AG09309 (cell line): Measurements from ENCODE around the gene PTCRA.
"Not testable (repeated sequence)": the region's sequence is repeated elsewhere in the genome, so short reads cannot be mapped to it uniquely, and the experiment has no call there.

Experiments used
- DNase-seq: peaks from one replicate; pipeline ENCODE4 v3.0.0-alpha.2; 2010; ENCODE audit warnings: low read depth
- H3K4me3 ChIP-seq: 2 replicates; pipeline ENCODE4 v1.5.1; 2011; ENCODE audit warnings: mild to moderate bottlenecking, low read depth, low read length, moderate library complexity; ENCODE audit not compliant: control insufficient read depth
- CTCF ChIP-seq: IDR thresholded peaks from 2 replicates; pipeline ENCODE4 v1.5.1; 2011; ENCODE audit warnings: mild to moderate bottlenecking, low read depth, low read length, inconsistent platforms; ENCODE audit not compliant: insufficient read depth, control insufficient read depth; ENCODE audit errors: missing control alignments

PTCRA gene

GRCh38 chr6:42885702-42886101 lies 30.2 kb upstream of the PTCRA start:
- DNase-seq = no peak
- no peak for TF ChIP-seq CTCF
- no peak overlapping the region for H3K4me3 ChIP-seq

- not testable (repeated sequence) for DNase-seq, H3K4me3 ChIP-seq
Measured at GRCh38 chr6:42888201-42888600, 27.7 kb upstream of the PTCRA start.

GRCh38 chr6:42889815-42890214 lies 26.0 kb upstream of the PTCRA start:
- TF ChIP-seq CTCF = no peak
- H3K4me3 ChIP-seq = peak overlapping the region; percentile 77
- DNase-seq = no peak

GRCh38 chr6:42890311-42891198 lies 25.3 kb upstream of the PTCRA start:
- peak; percentile 94 for DNase-seq
- TF ChIP-seq CTCF = no peak
- H3K4me3 ChIP-seq = peak overlapping the region; percentile 77

- no peak for DNase-seq
- no peak for TF ChIP-seq CTCF
- peak overlapping the region; percentile 77 for H3K4me3 ChIP-seq
Measured at GRCh38 chr6:42891199-42891722, 24.6 kb upstream of the PTCRA start.

- not testable (repeated sequence) for H3K4me3 ChIP-seq, DNase-seq
Measured at GRCh38 chr6:42894041-42894828, 21.6 kb upstream of the PTCRA start.

GRCh38 chr6:42896178-42896719 lies 19.6 kb upstream of the PTCRA start:
- H3K4me3 ChIP-seq = no peak overlapping the region
- no peak for TF ChIP-seq CTCF
- no peak for DNase-seq
